Activated T-helper 1 cell treated with anti-CD3 and anti-CD28 coated beads, Interleukin-12 subunit alpha, Interleukin-12 subunit beta, Interleukin-2, Interleukin-4 antibody, amounts not matched to agents 30 ng/mL and 10 ng/mL and 1 ng/mL, durations not matched to agents 14 hours and 24 hours and 36 hours (primary cell): ENCODE measurements around the gene DAPK2. TPM values are rescaled to one million over a fixed set of nuclear protein-coding genes. Genes with fewer than 3 reads are reported as not detected.
A peak's percentile ranks its signal among the peaks of the same experiment; 100 is the strongest.

Experiments used
- DNase-seq: peaks from one replicate; pipeline ENCODE4 v3.0.0; 2021; ENCODE audit warnings: low spot score
- H3K27ac Mint-ChIP-seq: one replicate; pipeline ENCODE4 v1.8.0; 2021; ENCODE audit warnings: mild to moderate bottlenecking, mixed read lengths
- H3K27me3 Mint-ChIP-seq: one replicate; pipeline ENCODE4 v1.8.0; 2022; ENCODE audit warnings: mild to moderate bottlenecking, moderate library complexity, mixed read lengths; ENCODE audit not compliant: insufficient read depth
- H3K36me3 Mint-ChIP-seq: one replicate; pipeline ENCODE4 v1.8.0; 2021; ENCODE audit warnings: low read depth, mixed read lengths
- H3K4me1 Mint-ChIP-seq: one replicate; pipeline ENCODE4 v1.8.0; 2021; ENCODE audit warnings: low read depth, mixed read lengths
- H3K4me3 Mint-ChIP-seq: one replicate; pipeline ENCODE4 v1.8.0; 2021; ENCODE audit warnings: mild to moderate bottlenecking, moderate library complexity, mixed read lengths
- H3K9me3 Mint-ChIP-seq: one replicate; pipeline ENCODE4 v1.8.0; 2021; ENCODE audit warnings: mixed read lengths
- intact Hi-C: fragments of 100-400 bp; cut with micrococcal nuclease; formaldehyde crosslinking; loops from one replicate; pipeline ENCODE4 v1.15.1; 2024
- total RNA-seq: library from RNA; stranded (reverse); gene quantifications from 2 replicates; pipeline ENCODE4 v1.2.3, GENCODE V29; 2022

Gene DAPK2
- total RNA-seq, 1 donor from 2014 or later = 8.7 TPM

GRCh38 chr15:63985221-63986184, 60.8 kb downstream of the DAPK2 start:
- peaks cover 9% of the 10 kb centered on the region for H3K4me1 Mint-ChIP-seq
- DNase-seq = no peak
- no peak overlapping the region for H3K4me3 Mint-ChIP-seq
- intact Hi-C loops = loop anchor here (1.0 to 2.0 kb wide), 2 partner anchors 14 to 25 kb away; no protein-coding TSS in a partner anchor
- no peak overlapping the region for H3K27ac Mint-ChIP-seq
- no peaks in the 10 kb centered on the region for H3K9me3 Mint-ChIP-seq
- no peaks in the 10 kb centered on the region for H3K27me3 Mint-ChIP-seq
- no peaks in the 10 kb centered on the region for H3K36me3 Mint-ChIP-seq

DNA sequence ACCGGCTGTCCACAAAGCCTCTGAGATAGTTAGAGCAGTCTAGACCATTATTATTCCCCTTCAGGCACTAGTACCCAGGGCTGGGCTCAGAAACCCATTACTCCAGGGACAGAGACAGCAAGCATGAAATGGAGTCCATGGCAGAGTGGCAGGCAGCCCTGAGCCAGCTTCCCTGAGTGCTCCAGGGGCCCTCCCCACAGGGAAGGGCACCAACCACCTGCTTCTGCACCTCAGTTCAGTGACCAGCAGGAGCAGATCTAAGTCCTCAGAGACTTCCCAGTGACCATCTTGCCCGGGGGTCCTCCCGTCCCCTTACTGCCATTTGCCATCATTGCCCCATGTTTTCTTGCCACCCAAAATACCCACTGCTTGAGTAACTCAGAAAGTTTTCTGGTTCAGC, 62.0 kb downstream of the DAPK2 start:
- peaks cover 9% of the 10 kb centered on the region for H3K4me1 Mint-ChIP-seq
- H3K36me3 Mint-ChIP-seq = no peaks in the 10 kb centered on the region
- no peak overlapping the region for H3K27ac Mint-ChIP-seq
- H3K27me3 Mint-ChIP-seq = no peaks in the 10 kb centered on the region
- no peaks in the 10 kb centered on the region for H3K9me3 Mint-ChIP-seq
- no peak for DNase-seq
- intact Hi-C loops = no loop called here
- H3K4me3 Mint-ChIP-seq = no peak overlapping the region

GRCh38 chr15:63983061-63983711, 63.1 kb downstream of the DAPK2 start:
- H3K27me3 Mint-ChIP-seq = no peaks in the 10 kb centered on the region
- no peak for DNase-seq
- H3K36me3 Mint-ChIP-seq = no peaks in the 10 kb centered on the region
- no peak overlapping the region for H3K4me3 Mint-ChIP-seq
- H3K9me3 Mint-ChIP-seq = no peaks in the 10 kb centered on the region
- H3K4me1 Mint-ChIP-seq = peaks cover 9% of the 10 kb centered on the region
- intact Hi-C loops = no loop called here
- no peak overlapping the region for H3K27ac Mint-ChIP-seq

DNA sequence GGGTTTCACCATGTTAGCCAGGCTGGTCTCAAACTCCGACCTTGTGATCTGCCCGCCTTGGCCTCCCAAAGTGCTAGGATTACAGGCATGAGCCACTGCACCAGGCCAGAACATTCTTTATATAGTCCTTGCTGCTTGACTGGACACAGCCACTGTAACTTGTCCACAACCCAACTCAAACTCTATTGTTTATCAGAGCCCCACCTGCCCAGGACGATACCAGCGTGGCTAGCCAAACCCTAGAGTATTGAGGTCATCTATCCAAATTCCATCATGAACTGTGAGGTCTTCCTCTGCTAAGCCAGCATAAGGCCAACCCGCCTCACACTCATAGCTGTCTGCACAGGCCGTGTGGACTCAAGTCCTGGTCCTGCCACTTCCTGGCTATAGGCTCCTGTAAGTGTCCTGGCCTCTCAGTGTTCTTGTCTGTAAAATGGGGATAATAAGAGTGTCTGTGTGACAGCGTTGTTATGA, 63.9 kb downstream of the DAPK2 start:
- Mint-ChIP-seq H3K36me3 (no peaks in the 10 kb centered on the region), H3K4me1 (peaks cover 12% of the 10 kb centered on the region), H3K27me3 (no peaks in the 10 kb centered on the region), H3K9me3 (no peaks in the 10 kb centered on the region), H3K4me3 (no peak overlapping the region), H3K27ac (no peak overlapping the region)
- DNase-seq = no peak
- intact Hi-C loops = no loop called here

DNA sequence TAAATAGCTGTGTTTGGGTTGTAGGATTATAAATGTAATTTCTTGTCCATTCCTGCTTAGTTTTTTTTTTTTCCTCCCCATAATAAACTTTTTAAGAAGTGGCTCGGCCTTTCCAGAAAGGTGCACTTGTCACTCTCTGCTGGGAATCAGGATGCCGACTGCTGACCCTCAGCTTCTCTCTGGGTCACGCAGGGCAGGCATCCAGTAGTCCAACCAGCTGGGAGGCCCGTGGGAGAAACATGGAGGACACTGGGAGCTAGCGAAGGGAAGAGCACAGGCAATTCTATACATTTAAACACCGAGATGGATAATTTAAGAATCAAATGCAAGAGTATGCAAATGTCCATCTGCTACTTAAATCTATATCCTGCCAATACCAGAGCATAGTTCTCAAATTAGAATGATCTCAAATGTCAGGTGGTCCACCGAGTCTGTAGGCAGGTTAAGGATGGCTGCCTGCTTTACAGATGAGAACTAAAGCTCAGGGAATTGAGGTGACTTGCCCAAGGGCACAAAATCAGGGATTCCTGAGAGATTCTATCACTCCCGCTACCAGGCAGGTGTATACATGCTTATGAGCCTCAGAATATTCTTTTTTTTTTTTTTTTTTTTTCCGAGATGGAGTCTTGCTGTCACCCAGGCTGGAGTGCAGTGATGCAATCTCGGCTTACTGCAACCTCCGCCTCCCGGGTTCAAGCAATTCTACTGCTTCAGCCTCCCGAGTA, 64.5 kb downstream of the DAPK2 start:
- DNase-seq = no peak
- Mint-ChIP-seq H3K4me3 (no peak overlapping the region), H3K27me3 (no peaks in the 10 kb centered on the region), H3K4me1 (peaks cover 10% of the 10 kb centered on the region), H3K36me3 (peaks cover 2% of the 10 kb centered on the region), H3K9me3 (no peaks in the 10 kb centered on the region), H3K27ac (no peak overlapping the region)
- intact Hi-C loops = no loop called here

DNA sequence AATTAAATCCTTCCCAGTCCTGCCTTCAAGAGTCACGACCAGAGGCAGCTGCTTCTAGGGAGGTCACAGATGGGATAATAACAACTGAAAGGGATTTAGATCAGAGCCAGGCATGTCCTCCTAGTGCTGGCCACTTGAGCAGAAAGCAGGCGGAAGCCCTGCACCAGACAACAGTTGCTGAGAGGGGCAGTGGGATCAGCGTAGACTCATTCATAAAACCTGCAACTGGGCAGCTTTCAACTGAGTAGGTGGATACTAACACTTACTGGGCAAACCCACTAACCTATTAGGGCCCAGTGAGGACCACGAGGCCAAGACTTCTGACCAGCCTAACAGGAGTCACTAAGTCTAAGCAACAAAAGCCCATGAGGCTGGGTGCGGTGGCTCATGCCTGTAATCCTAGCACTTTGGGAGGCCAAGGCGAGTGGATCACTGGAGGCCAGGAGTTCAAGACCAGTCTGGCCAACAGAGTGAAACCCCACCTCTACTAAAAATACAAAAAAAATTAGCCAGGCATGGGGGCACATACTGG, 67.0 kb downstream of the DAPK2 start:
- Mint-ChIP-seq H3K4me1 (peaks cover 4% of the 10 kb centered on the region), H3K27ac (no peak overlapping the region), H3K4me3 (no peak overlapping the region), H3K27me3 (no peaks in the 10 kb centered on the region), H3K9me3 (no peaks in the 10 kb centered on the region), H3K36me3 (peaks cover 4% of the 10 kb centered on the region)
- intact Hi-C loops = no loop called here
- no peak for DNase-seq

GRCh38 chr15:63978511-63979261, 67.6 kb downstream of the DAPK2 start:
- Mint-ChIP-seq H3K4me3 (no peak overlapping the region), H3K36me3 (peaks cover 4% of the 10 kb centered on the region), H3K4me1 (peaks cover 4% of the 10 kb centered on the region), H3K9me3 (no peaks in the 10 kb centered on the region), H3K27me3 (no peaks in the 10 kb centered on the region), H3K27ac (no peak overlapping the region)
- intact Hi-C loops = no loop called here
- no peak for DNase-seq

- Mint-ChIP-seq H3K27ac (no peak overlapping the region), H3K4me3 (no peak overlapping the region), H3K36me3 (peaks cover 8% of the 10 kb centered on the region), H3K27me3 (no peaks in the 10 kb centered on the region), H3K4me1 (peaks cover 19% of the 10 kb centered on the region), H3K9me3 (no peaks in the 10 kb centered on the region)
- intact Hi-C loops = no loop called here
- DNase-seq = no peak
Observed at GRCh38 chr15:63977119-63977518, 69.2 kb downstream of the DAPK2 start.

GRCh38 chr15:63974021-63974420, 72.3 kb downstream of the DAPK2 start:
- no peak overlapping the region for H3K27ac Mint-ChIP-seq
- peaks cover 10% of the 10 kb centered on the region for H3K36me3 Mint-ChIP-seq
- intact Hi-C loops = loop anchor here (5.0 kb wide), 1 partner anchor 53 kb away; no protein-coding TSS in a partner anchor
- H3K27me3 Mint-ChIP-seq = no peaks in the 10 kb centered on the region
- no peak overlapping the region for H3K4me3 Mint-ChIP-seq
- DNase-seq = no peak
- peaks cover 48% of the 10 kb centered on the region for H3K4me1 Mint-ChIP-seq
- H3K9me3 Mint-ChIP-seq = no peaks in the 10 kb centered on the region

DNA sequence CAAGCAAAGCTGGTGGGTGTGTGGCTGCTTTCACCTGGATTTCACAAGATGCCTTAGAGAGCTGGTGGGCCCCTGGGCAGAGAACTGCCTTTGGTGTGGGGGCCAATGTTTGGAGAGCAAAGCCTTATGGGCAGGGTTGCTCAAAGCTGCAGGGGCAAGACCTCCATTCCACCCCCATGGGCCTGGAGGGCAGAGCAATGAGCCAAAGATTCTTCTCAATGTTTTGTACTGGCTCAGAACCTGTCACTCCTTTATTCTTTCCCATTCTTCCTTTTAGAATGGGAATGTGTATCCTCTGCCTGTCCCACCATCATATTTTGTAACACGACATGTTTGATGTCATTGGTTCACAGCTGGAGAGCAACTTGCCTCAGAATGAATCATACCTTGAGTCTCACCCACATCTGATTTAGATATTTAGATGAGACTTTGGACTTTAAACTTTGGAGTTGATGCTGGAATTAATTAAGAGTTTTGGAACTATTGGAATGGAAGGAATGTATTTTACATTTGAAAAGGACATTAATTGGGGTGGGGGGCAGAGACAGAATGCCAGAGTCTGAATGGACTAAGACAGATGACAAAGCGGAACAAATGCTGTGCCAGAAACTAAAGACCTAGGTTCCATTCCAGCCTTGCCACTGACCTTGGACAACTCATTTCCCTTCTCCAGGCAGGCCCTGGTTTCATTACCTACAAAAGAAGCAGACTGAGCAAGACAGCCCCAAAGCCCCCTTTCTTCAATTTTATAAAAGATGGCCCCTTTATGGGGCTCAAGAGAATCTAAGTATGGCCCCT, 72.9 kb downstream of the DAPK2 start:
- Mint-ChIP-seq H3K36me3 (peaks cover 10% of the 10 kb centered on the region), H3K9me3 (no peaks in the 10 kb centered on the region), H3K27ac (peak overlapping the region; percentile 43), H3K27me3 (no peaks in the 10 kb centered on the region), H3K4me1 (peaks cover 53% of the 10 kb centered on the region), H3K4me3 (no peak overlapping the region)
- no peak for DNase-seq
- intact Hi-C loops = loop anchor here (5.0 kb wide), 1 partner anchor 54 kb away; no protein-coding TSS in a partner anchor

DNA sequence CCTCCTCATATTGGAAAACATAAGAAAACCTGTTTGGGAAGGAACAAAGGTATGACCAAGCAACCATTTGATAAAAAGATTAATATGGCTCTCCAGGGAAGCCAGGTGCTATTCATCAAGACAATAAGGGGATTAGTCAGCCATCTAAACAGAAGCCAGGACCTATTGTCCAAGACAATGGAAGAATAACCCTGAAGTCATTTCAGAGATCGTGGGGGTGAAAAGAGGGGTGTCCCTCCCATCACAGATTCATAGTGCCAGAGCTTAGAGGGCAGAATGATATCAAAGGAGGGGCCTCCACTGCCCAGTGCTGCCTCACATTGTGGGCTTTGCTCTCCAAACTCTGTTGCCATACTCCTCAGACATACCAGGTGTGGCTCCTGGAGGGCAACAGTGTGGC, 73.5 kb downstream of the DAPK2 start:
- Mint-ChIP-seq H3K9me3 (no peaks in the 10 kb centered on the region), H3K27me3 (no peaks in the 10 kb centered on the region), H3K4me1 (peaks cover 56% of the 10 kb centered on the region), H3K36me3 (peaks cover 10% of the 10 kb centered on the region), H3K4me3 (no peak overlapping the region), H3K27ac (peak overlapping the region; percentile 100)
- intact Hi-C loops = loop anchor here (5.0 kb wide), 1 partner anchor 54 kb away; no protein-coding TSS in a partner anchor
- no peak for DNase-seq
